Measurements from ENCODE around the gene TLDC2.

Gene TLDC2

GRCh38 chr20:36850759-36851158, 25.2 kb upstream of the TLDC2 start:
- no peak for DNase-seq

GRCh38 chr20:36851490-36851889, 24.4 kb upstream of the TLDC2 start:
- DNase-seq = no peak

- DNase-seq = no peak
Observed at GRCh38 chr20:36852187-36852586, 23.8 kb upstream of the TLDC2 start.

GRCh38 chr20:36854348-36855240, 21.3 kb upstream of the TLDC2 start:
- DNase-seq = no peak

GRCh38 chr20:36855241-36855657, 20.7 kb upstream of the TLDC2 start:
- no peak for DNase-seq

GRCh38 chr20:36856195-36856594, 19.7 kb upstream of the TLDC2 start:
- no peak for DNase-seq

- peak; percentile 46 to 49 for DNase-seq
Observed at GRCh38 chr20:36856691-36857635, 19.0 kb upstream of the TLDC2 start.

GRCh38 chr20:36859282-36859555, 16.7 kb upstream of the TLDC2 start:
- DNase-seq = no peak

- no peak for DNase-seq
Observed at GRCh38 chr20:36859700-36860330, 16.1 kb upstream of the TLDC2 start.

- no peak for DNase-seq
Observed at GRCh38 chr20:36860339-36860738, 15.6 kb upstream of the TLDC2 start.

GRCh38 chr20:36860811-36861624, 14.9 kb upstream of the TLDC2 start:
- DNase-seq = no peak

GRCh38 chr20:36861625-36861874, 14.4 kb upstream of the TLDC2 start:
- DNase-seq = no peak

GRCh38 chr20:36861875-36862801, 13.8 kb upstream of the TLDC2 start:
- no peak for DNase-seq

- no peak for DNase-seq
Observed at GRCh38 chr20:36862857-36863668, 12.9 kb upstream of the TLDC2 start.

- DNase-seq = no peak
Observed at GRCh38 chr20:36865076-36865860, 10.7 kb upstream of the TLDC2 start.

- DNase-seq = no peak
Observed at GRCh38 chr20:36865861-36866149, 10.1 kb upstream of the TLDC2 start.

- no peak for DNase-seq
Observed at GRCh38 chr20:36866164-36866563, 9.8 kb upstream of the TLDC2 start.

- no peak for DNase-seq
Observed at GRCh38 chr20:36866681-36867495, 9.1 kb upstream of the TLDC2 start.

Measured in CD4-positive, alpha-beta T cell treated with Interleukin-4 for 1 hour (primary cell).